Calu3 (cell line): ENCODE measurements around the gene PDGFRA. TPM values are rescaled to one million over a fixed set of nuclear protein-coding genes. Genes with fewer than 3 reads are reported as not detected.
A peak's percentile ranks its signal among the peaks of the same experiment; 100 is the strongest.

Source experiments
- Bru-seq: library from RNA; stranded (reverse); fragments of 400-500 nt; gene quantifications from one replicate; lab custom pipeline; 2021; lab: Mats Ljungman, UMichigan
- BruChase-seq, 2 experiments: library from RNA; stranded (reverse); fragments of 400-500 nt; gene quantifications; one replicate each; lab custom pipeline; 2021; lab: Mats Ljungman, UMichigan
- BruUV-seq: library from RNA; stranded (reverse); fragments of 400-500 nt; replicated peaks from 2 replicates; lab custom pipeline; 2021; lab: Mats Ljungman, UMichigan
- CTCF ChIA-PET: fragments of 300-600 bp; sonication (Branson Sonifier 250); formaldehyde crosslinking; loops from one replicate; lab custom pipeline; 2022; ENCODE audit warnings: antibody characterized with exemption; lab: Charles Lee
- DNase-seq: peaks from one replicate; pipeline ENCODE4 v3.0.0; 2022
- H3K27ac Mint-ChIP-seq: one replicate; pipeline ENCODE4 v1.8.0; 2022; ENCODE audit warnings: mixed read lengths; ENCODE audit not compliant: unreplicated experiment
- H3K27me3 Mint-ChIP-seq: one replicate; pipeline ENCODE4 v1.8.0; 2022; ENCODE audit warnings: mixed read lengths; ENCODE audit not compliant: unreplicated experiment
- H3K36me3 Mint-ChIP-seq: one replicate; pipeline ENCODE4 v1.8.0; 2022; ENCODE audit warnings: mild to moderate bottlenecking, moderate library complexity, mixed read lengths; ENCODE audit not compliant: insufficient read depth, unreplicated experiment
- H3K4me1 Mint-ChIP-seq: one replicate; pipeline ENCODE4 v1.8.0; 2022; ENCODE audit warnings: mild to moderate bottlenecking, low read depth, mixed read lengths; ENCODE audit not compliant: unreplicated experiment
- H3K4me3 Mint-ChIP-seq: one replicate; pipeline ENCODE4 v1.8.0; 2022; ENCODE audit warnings: mild to moderate bottlenecking, low read depth, moderate library complexity, mixed read lengths; ENCODE audit not compliant: unreplicated experiment
- H3K9me3 Mint-ChIP-seq: one replicate; pipeline ENCODE4 v1.8.0; 2022; ENCODE audit warnings: low read depth, mixed read lengths; ENCODE audit not compliant: unreplicated experiment
- intact Hi-C: fragments of 100-400 bp; cut with micrococcal nuclease; formaldehyde crosslinking; loops from one replicate; pipeline ENCODE4 v1.10.0; 2022; ENCODE audit not compliant: unreplicated experiment
- long read RNA-seq: library from polyadenylated mRNA; stranded (forward); transcript quantifications from one replicate; pipeline ENCODE4 v2.0.0, GENCODE V29; 2022
- total RNA-seq: library from RNA; stranded (reverse); gene quantifications from 2 replicates; pipeline ENCODE4 v1.2.3, GENCODE V29; 2022
- TF ChIP-seq, protein P1 (sequence below): fragments of 200-600 bp; IDR thresholded peaks from one replicate; pipeline ENCODE4 v1.8.0; 2022; ENCODE audit warnings: antibody characterized with exemption; ENCODE audit not compliant: unreplicated experiment

PDGFRA gene
- total RNA-seq (not detected in 2 replicates), Bru-seq, nascent RNA (percentile 6 among the genes with signal in this experiment), BruChase-seq, experiment 1, labeled RNA remaining after a 6-hour chase (percentile 9 among the genes with signal in this experiment), BruChase-seq, experiment 2, labeled RNA remaining after a 2-hour chase (not detected)
- long read RNA-seq: 0 reads

DNA sequence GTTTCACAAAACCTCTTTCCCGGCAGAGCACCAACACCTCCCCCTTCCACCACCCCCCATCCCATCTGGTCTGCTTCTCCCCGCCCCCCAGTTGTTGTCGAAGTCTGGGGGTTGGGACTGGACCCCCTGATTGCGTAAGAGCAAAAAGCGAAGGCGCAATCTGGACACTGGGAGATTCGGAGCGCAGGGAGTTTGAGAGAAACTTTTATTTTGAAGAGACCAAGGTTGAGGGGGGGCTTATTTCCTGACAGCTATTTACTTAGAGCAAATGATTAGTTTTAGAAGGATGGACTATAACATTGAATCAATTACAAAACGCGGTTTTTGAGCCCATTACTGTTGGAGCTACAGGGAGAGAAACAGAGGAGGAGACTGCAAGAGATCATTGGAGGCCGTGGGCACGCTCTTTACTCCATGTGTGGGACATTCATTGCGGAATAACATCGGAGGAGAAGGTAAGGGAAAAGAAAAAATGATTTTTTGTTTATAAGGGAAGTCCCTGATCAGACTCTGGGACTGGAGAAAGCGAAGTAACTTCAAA lies at the start of gene PDGFRA:
PDGFRA (plus strand) TSS at position 333 of the 541 bp plus-strand sequence. CDS start 29,476 bp downstream, outside the sequence.
- H3K36me3 Mint-ChIP-seq: peaks cover 9% of the 10 kb centered on the region
- no peak within 1 kb of the TSS for H3K27ac Mint-ChIP-seq
- intact Hi-C loops: loop anchor here (1.0 kb wide), 1 partner anchor 321 kb away; no protein-coding TSS in a partner anchor
- peaks cover 21% of the 10 kb centered on the region for H3K4me1 Mint-ChIP-seq
- peaks cover 81% of the 10 kb centered on the region for H3K27me3 Mint-ChIP-seq
- H3K4me3 Mint-ChIP-seq: peak within 1 kb of the TSS; percentile 71
- H3K9me3 Mint-ChIP-seq: peaks cover 3% of the 10 kb centered on the region
- DNase-seq: no peak
- BruUV-seq: no TSS peak
- TF ChIP-seq, protein P1, sequence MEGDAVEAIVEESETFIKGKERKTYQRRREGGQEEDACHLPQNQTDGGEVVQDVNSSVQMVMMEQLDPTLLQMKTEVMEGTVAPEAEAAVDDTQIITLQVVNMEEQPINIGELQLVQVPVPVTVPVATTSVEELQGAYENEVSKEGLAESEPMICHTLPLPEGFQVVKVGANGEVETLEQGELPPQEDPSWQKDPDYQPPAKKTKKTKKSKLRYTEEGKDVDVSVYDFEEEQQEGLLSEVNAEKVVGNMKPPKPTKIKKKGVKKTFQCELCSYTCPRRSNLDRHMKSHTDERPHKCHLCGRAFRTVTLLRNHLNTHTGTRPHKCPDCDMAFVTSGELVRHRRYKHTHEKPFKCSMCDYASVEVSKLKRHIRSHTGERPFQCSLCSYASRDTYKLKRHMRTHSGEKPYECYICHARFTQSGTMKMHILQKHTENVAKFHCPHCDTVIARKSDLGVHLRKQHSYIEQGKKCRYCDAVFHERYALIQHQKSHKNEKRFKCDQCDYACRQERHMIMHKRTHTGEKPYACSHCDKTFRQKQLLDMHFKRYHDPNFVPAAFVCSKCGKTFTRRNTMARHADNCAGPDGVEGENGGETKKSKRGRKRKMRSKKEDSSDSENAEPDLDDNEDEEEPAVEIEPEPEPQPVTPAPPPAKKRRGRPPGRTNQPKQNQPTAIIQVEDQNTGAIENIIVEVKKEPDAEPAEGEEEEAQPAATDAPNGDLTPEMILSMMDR: no peak
- CTCF ChIA-PET: no interaction called here

DNA sequence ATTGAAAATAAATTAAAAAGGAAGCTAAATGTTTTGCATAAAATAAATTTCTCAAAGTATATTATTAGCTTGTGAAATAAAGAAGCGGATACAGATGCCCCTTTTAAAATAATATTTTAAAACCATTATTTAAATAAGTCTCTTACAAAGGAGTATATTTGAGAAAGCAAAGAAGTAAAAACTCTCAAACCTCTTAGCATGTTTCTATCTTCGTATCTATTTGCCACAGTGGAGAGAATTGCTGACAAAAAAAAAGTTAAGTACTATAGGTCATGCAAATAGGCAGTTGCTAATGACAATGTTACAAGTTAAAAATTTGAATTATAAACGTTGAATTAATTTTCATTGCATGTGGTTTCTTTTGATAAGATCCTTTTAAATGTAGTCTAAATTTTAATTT lies 44.5 kb upstream of the PDGFRA start:
- Mint-ChIP-seq H3K36me3 (no peaks in the 10 kb centered on the region), H3K9me3 (no peaks in the 10 kb centered on the region), H3K4me3 (no peak overlapping the region), H3K27ac (no peak overlapping the region), H3K27me3 (no peaks in the 10 kb centered on the region), H3K4me1 (no peaks in the 10 kb centered on the region)
- intact Hi-C loops: no loop called here
- TF ChIP-seq, protein P1: no peak
- no TSS peak for BruUV-seq
- DNase-seq: no peak
- CTCF ChIA-PET: no interaction called here

DNA sequence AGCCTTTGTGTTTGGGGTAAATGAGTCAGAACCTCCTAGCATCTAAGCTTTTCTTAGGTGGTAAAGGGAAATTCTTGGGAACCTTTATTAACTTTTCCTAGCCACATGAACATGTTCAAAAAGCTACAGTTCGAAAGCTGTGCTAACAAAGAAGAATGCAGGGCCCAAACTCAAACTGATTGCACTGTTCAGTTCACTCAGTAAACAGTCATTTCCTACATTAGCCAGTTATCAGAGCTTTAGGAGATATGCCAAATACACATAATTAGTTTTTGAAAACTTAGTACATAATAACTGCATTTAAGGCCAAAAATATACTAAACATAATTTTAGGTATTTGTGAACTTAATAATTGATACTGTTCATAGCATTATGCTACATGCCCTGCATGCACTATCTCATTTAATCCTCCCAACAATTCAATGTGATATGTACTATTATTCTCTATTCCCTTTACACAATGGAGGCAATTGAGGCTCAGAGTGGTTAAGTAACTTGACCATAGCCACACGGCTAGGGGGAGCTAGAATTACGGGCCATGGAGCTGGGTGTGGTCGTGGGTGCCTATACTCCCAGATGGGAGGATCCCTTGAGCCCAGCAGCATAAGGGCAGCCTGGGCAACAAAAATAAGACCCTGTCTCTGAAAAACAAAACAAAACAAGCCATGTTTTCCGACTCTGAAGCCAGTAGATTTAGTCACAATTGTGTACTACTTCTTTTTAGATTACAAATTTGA lies 43.9 kb upstream of the PDGFRA start:
- Mint-ChIP-seq H3K27ac (no peak overlapping the region), H3K27me3 (no peaks in the 10 kb centered on the region), H3K36me3 (no peaks in the 10 kb centered on the region), H3K4me3 (no peak overlapping the region), H3K9me3 (no peaks in the 10 kb centered on the region), H3K4me1 (no peaks in the 10 kb centered on the region)
- intact Hi-C loops: no loop called here
- TF ChIP-seq, protein P1: no peak
- no TSS peak for BruUV-seq
- CTCF ChIA-PET: no interaction called here
- no peak for DNase-seq

DNA sequence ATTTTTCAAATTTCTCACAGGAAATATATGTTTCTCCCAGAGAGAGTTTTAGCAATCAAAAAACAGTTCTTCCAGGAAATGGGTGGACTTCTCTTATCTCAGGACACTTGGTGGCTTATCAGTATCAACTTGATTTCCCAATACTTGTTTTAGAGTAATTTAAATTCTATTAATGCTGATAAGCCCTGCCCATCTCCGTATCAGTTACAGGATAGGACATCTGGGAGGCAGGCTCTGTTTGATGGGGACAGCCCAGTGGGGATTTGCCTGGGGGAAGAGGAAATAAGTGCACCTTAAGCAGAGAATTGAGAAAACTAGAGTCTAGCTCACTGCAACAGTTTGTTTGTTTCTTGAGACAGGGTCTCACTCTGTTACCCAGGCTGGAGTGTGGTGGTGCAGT lies 43.2 kb upstream of the PDGFRA start:
- Mint-ChIP-seq H3K27me3 (no peaks in the 10 kb centered on the region), H3K27ac (no peak overlapping the region), H3K4me1 (no peaks in the 10 kb centered on the region), H3K36me3 (no peaks in the 10 kb centered on the region), H3K4me3 (no peak overlapping the region), H3K9me3 (no peaks in the 10 kb centered on the region)
- CTCF ChIA-PET: no interaction called here
- TF ChIP-seq, protein P1: no peak
- BruUV-seq: no TSS peak
- DNase-seq: no peak
- intact Hi-C loops: no loop called here
